Astrocyte of the cerebellum (primary cell): ENCODE measurements around the gene HDC.

Source experiments
- DNase-seq: peaks from one replicate; pipeline ENCODE4 v3.0.0-alpha.2; 2011; ENCODE audit warnings: low read depth
- H3K4me3 ChIP-seq: 2 replicates; pipeline ENCODE4 v1.5.1; 2011; ENCODE audit warnings: mild to moderate bottlenecking, low read depth, low read length, moderate library complexity
- CTCF ChIP-seq: IDR thresholded peaks from 2 replicates; pipeline ENCODE4 v1.5.1; 2012; ENCODE audit warnings: low read length, low read depth, moderate library complexity, mild to moderate bottlenecking; ENCODE audit errors: missing control alignments
- in situ Hi-C: cut with HindIII; loops from 2 replicates; pipeline ENCODE4 v1.10.0; 2017; ENCODE audit warnings: low sequenced_read_pairs

HDC gene

DNA sequence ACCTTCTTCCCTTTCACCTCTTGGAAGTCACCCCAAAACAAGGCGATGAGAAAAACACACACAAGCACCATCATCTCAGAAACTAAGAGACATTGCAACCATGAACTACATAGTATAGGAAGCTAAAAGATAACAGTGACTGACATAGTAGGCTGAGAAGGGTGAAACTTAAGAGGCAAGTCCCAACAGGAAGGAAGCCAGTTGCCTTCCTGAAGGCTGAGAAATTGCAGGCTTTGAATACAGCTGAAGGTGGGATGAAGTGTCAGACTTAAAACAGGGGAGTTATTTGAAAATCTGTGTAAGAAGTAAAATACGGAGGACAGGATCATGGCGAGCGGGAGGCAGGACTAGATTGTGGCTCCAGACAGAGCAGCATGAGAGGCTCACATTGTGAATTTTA, 55.7 kb downstream of the HDC start:
- H3K4me3 ChIP-seq = no peak overlapping the region
- in situ Hi-C loops = no loop called here
- DNase-seq = no peak
- TF ChIP-seq CTCF = no peak

- in situ Hi-C loops = no loop called here
- no peak for TF ChIP-seq CTCF
- no peak for DNase-seq
- H3K4me3 ChIP-seq = no peak overlapping the region
Measured at GRCh38 chr15:50206020-50206419, 59.5 kb downstream of the HDC start.

DNA sequence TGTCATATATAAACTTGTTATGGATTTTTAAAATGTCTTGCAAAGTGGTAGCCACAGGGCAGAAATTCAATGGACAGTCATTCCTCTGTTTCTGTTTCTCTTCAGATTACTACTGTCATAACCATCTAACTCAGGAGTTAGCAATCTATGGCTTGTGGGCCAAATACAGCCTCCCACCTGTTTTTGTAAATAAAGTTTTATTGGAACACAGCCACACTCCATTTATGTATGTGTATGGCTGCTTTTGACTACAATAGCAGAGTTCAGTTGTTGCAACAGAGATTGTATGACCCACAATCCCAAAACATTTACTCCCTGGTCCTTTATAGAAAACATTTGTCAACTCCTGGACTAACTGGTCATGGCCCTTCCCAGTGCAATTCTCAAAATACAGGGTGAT, 63.5 kb downstream of the HDC start:
- H3K4me3 ChIP-seq = no peak overlapping the region
- in situ Hi-C loops = no loop called here
- DNase-seq = no peak
- TF ChIP-seq CTCF = no peak

DNA sequence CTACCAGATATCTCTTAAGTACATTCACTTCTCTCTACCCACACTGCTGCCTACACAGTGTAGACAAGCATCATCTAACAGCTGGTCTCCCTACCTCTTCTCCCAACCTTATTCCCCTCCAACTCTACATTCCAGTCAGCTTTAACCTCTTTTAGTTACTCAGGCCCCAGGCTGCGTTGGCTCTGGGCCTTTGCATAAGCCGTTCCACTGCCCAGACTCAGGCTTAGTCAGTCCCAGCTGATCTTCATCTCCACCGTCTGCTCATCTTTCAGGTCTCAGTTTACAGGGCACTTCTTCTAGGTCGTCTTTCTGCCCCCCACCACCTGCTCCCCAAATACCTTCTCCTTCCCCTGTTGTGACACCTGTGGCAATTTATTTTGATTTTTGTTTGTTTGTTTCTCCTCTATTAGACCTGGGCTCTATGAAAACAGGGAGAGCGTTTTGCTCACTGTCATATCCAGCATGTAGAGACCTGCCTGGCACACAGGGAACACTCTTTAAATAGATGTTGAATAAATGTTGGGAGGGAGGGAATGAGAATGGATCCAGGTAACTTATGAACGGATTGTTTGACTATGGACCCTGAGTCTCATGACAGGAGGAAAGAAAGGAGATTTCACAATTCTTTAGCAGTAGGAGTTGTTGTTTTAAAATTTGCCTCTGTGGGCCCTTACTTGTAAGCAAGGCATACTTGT, 72.5 kb downstream of the HDC start:
- no peak for TF ChIP-seq CTCF
- no peak overlapping the region for H3K4me3 ChIP-seq
- no peak for DNase-seq
- in situ Hi-C loops = no loop called here

- no peak for DNase-seq
- no peak for TF ChIP-seq CTCF
- no peak overlapping the region for H3K4me3 ChIP-seq
- in situ Hi-C loops = no loop called here
Measured at GRCh38 chr15:50192164-50192563, 73.4 kb downstream of the HDC start.
